ENCODE data around the gene RMND5B.

Gene RMND5B

DNA sequence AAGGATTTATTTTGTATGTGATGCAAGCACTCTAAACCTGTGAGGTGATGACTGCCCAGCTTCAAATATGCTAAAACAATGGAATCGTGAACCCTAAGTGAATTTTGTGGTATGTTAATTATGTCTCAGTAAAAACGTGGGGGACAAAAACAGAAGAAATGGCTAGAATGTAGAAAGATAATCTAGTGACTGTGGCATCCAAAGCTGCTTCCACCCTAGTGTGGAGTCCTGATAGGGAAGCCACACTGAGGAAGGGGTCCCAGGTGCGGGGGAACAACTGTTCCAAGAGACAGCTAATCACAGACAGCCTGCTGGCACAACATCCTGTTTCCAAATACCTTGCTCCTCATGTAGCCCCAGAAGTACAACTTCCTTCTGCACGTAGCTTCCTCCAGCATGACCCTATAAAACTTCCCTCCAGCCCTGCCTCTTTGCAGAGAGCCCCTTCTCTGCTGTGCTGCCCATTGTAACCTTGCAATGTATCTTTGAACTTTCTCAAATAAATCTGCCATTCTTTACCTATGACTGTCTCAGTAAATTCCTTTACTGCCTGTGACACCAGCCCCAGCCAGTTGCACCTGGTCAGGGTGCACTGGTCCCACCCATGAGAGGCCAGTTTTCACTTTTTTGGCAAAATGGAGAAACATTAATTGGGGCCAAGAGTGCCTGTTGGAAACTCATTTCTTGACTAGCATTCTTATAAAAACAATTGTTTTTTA, 51.5 kb downstream of the RMND5B start:
- H3K36me3 ChIP-seq: no peaks in the 10 kb centered on the region
- peaks cover 0 to 7% of the 10 kb centered on the region in 2 donors for H3K27me3 ChIP-seq
- intact Hi-C loops (cut with DNase I; ENCODE audit: low total_unique reads): no loop called here
- H3K4me1 ChIP-seq: no peaks in the 10 kb centered on the region
- no peak overlapping the region for H3K4me3 ChIP-seq
- no peak for DNase-seq
- H3K27ac ChIP-seq: no peak overlapping the region
- peaks cover 0 to 5% (median 0%) of the 10 kb centered on the region in 3 donors for H3K9me3 ChIP-seq
- TF ChIP-seq, protein P1, sequence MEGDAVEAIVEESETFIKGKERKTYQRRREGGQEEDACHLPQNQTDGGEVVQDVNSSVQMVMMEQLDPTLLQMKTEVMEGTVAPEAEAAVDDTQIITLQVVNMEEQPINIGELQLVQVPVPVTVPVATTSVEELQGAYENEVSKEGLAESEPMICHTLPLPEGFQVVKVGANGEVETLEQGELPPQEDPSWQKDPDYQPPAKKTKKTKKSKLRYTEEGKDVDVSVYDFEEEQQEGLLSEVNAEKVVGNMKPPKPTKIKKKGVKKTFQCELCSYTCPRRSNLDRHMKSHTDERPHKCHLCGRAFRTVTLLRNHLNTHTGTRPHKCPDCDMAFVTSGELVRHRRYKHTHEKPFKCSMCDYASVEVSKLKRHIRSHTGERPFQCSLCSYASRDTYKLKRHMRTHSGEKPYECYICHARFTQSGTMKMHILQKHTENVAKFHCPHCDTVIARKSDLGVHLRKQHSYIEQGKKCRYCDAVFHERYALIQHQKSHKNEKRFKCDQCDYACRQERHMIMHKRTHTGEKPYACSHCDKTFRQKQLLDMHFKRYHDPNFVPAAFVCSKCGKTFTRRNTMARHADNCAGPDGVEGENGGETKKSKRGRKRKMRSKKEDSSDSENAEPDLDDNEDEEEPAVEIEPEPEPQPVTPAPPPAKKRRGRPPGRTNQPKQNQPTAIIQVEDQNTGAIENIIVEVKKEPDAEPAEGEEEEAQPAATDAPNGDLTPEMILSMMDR (IDR thresholded peaks at IDR 0.05): no peak

DNA sequence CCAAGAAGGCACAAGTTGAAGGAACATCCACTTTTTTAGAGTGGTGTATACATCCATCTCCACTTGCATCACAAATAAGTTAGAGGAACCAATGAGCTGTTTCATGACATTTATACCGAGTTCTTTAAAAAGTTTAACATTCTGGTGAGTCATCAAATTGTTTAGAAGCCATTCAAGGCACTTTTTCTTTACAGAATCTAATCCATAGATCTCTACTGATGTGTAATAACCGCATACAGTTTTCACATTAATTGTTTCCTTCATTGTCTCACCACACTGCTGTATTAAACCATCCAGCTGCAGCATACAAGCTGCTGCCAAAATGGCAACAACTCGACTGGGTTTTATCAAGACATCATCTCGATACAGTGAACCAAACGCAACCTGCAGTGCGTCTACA, 55.6 kb downstream of the RMND5B start:
- DNase-seq: no peak
- intact Hi-C loops (cut with DNase I; ENCODE audit: low total_unique reads): no loop called here
- Histone ChIP-seq H3K9me3 (no peaks in the 10 kb centered on the region), H3K4me1 (no peaks in the 10 kb centered on the region), H3K36me3 (no peaks in the 10 kb centered on the region), H3K27ac (no peak overlapping the region), H3K27me3 (peaks cover 0 to 13% of the 10 kb centered on the region in 2 donors), H3K4me3 (no peak overlapping the region)
- TF ChIP-seq, protein P1 (IDR thresholded peaks at IDR 0.05): no peak

DNA sequence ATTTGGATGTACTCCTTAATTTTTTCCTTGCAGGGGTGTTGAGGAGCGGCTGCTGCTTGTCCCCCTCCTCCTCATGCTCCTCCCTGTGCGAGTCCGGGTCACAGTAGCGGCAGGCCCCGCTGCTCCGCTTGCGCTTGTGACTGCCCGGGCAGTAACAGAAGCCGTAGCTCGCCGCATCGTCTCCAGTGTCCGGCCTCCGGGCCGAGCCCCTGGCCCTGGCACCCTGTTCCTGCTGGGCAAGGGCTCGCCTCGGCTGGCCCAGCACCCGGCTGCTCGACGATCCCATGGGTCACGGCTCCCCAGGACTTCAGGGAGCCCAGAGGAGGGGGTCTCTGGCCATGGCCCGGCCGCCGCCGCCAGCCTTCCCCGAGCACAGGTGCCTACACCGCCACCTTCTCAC, 56.2 kb downstream of the RMND5B start, which contains the start of gene GMCL2:
TSS of gene GMCL2 (minus strand) at position 358 of the 400 bp plus-strand sequence. CDS start at position 286, 72 bp downstream.
- no peak within 1 kb of the TSS for H3K4me3 ChIP-seq
- no peak for DNase-seq
- no peak within 1 kb of the TSS for H3K27ac ChIP-seq
- peaks cover 0 to 15% of the 10 kb centered on the region in 2 donors for H3K27me3 ChIP-seq
- TF ChIP-seq, protein P1 (IDR thresholded peaks at IDR 0.05): no peak
- no peaks in the 10 kb centered on the region for H3K36me3 ChIP-seq
- H3K4me1 ChIP-seq: no peaks in the 10 kb centered on the region
- intact Hi-C loops (cut with DNase I; ENCODE audit: low total_unique reads): no loop called here
- H3K9me3 ChIP-seq: no peaks in the 10 kb centered on the region

DNA sequence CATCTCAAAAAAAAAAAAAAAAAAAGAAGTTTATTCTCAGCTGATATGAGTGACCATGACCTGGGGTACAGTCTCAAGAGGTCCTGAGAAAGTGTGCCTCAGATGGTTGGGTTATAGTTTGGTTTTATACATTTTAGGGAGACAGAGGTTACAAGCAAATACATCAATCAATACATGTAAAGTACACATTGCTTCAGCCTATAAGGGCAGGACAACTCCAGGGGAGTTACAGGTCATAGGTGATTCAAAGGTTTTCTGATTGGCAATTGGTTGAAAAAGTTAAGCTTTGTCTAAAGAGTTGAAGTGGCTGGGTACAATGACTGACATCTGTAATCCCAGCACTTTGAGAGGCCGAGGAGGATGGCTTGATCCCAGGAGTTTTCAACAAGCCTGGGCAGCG, 58.6 kb downstream of the RMND5B start:
- Histone ChIP-seq H3K4me3 (no peak overlapping the region), H3K4me1 (no peaks in the 10 kb centered on the region), H3K36me3 (no peaks in the 10 kb centered on the region), H3K9me3 (no peaks in the 10 kb centered on the region), H3K27ac (no peak overlapping the region), H3K27me3 (peaks cover 0 to 26% of the 10 kb centered on the region in 2 donors)
- TF ChIP-seq, protein P1 (IDR thresholded peaks at IDR 0.05): no peak
- intact Hi-C loops (cut with DNase I; ENCODE audit: low total_unique reads): no loop called here
- DNase-seq: no peak

DNA sequence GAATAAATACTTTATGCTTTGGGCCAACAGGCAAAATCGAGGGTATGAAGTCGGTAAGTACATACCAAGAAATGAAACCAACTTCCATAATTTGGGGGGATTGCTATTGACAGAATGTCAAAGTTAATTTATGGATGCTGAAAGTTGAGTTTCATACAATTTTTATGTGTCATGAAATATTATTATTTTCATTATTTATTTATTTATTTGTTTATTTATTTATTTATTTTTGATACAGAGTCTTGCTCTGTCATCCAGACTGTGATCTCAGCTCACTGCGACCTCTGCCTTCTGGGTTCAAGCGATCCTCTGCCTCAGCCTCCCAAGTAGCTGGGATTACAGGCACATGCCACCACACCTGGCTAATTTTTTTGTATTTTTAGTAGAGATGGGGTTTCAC, 60.8 kb downstream of the RMND5B start:
- Histone ChIP-seq H3K4me3 (no peak overlapping the region), H3K36me3 (no peaks in the 10 kb centered on the region), H3K27me3 (peaks cover 0 to 33% of the 10 kb centered on the region in 2 donors), H3K9me3 (no peaks in the 10 kb centered on the region), H3K27ac (no peak overlapping the region), H3K4me1 (no peaks in the 10 kb centered on the region)
- TF ChIP-seq, protein P1 (IDR thresholded peaks at IDR 0.05): no peak
- no peak for DNase-seq
- intact Hi-C loops (cut with DNase I; ENCODE audit: low total_unique reads): no loop called here
